Hepatocyte (in vitro differentiated cells): ENCODE results near the gene PCNT. TPM values are rescaled to one million over a fixed set of nuclear protein-coding genes. Genes with fewer than 3 reads are reported as not detected.
"Not testable (repeated sequence)": the region's sequence is repeated elsewhere in the genome, so short reads cannot be mapped to it uniquely, and the experiment has no call there.

Experiments
- DNase-seq: peaks from one replicate; pipeline ENCODE4 v3.0.0-alpha.2; 2016; ENCODE audit warnings: low spot score
- H2AFZ ChIP-seq: fragments of 200-600 bp; sonication (generic); 2 replicates; pipeline ENCODE4 v1.6.0; 2016; ENCODE audit warnings: antibody characterized with exemption, mild to moderate bottlenecking
- H3K27ac ChIP-seq: fragments of 200-600 bp; sonication (generic); 2 replicates; pipeline ENCODE4 v1.5.1; 2016; ENCODE audit warnings: mild to moderate bottlenecking
- H3K27me3 ChIP-seq: fragments of 200-600 bp; sonication (generic); 2 replicates; pipeline ENCODE4 v1.6.1; 2016
- H3K36me3 ChIP-seq: fragments of 200-600 bp; sonication (generic); replicated peaks from 2 replicates; pipeline ENCODE4 v1.5.1; 2016; ENCODE audit warnings: low read depth; ENCODE audit not compliant: insufficient read depth
- H3K4me1 ChIP-seq: fragments of 200-600 bp; sonication (generic); 2 replicates; pipeline ENCODE4 v1.5.1; 2016; ENCODE audit warnings: mild to moderate bottlenecking, moderate library complexity; ENCODE audit not compliant: insufficient read depth
- H3K4me2 ChIP-seq: fragments of 200-600 bp; sonication (generic); 2 replicates; pipeline ENCODE4 v1.6.0; 2016
- H3K4me3 ChIP-seq: fragments of 200-600 bp; sonication (generic); 2 replicates; pipeline ENCODE4 v1.5.1; 2016; ENCODE audit warnings: mild to moderate bottlenecking
- H3K79me2 ChIP-seq: fragments of 200-600 bp; sonication (generic); 2 replicates; pipeline ENCODE4 v1.6.0; 2017; ENCODE audit warnings: mild to moderate bottlenecking
- H3K9me2 ChIP-seq: fragments of 200-600 bp; sonication (generic); replicated peaks from 2 replicates; pipeline ENCODE4 v1.6.0; 2017; ENCODE audit warnings: mild to moderate bottlenecking; ENCODE audit not compliant: insufficient read depth
- H3K9me3 ChIP-seq: fragments of 200-600 bp; sonication (generic); 2 replicates; pipeline ENCODE4 v1.5.1; 2016; ENCODE audit warnings: low read depth, mild to moderate bottlenecking
- H4K20me1 ChIP-seq: fragments of 200-600 bp; sonication (generic); 2 replicates; pipeline ENCODE4 v1.6.0; 2016; ENCODE audit warnings: mild to moderate bottlenecking; ENCODE audit not compliant: insufficient read depth, poor library complexity, severe bottlenecking
- CTCF ChIP-seq: fragments of 200-600 bp; sonication (generic); IDR thresholded peaks from 2 replicates; pipeline ENCODE4 v1.5.1; 2016; ENCODE audit warnings: antibody characterized with exemption, mild to moderate bottlenecking; ENCODE audit not compliant: poor library complexity
- EZH2 ChIP-seq: fragments of 200-600 bp; sonication (generic); IDR thresholded peaks from 2 replicates; pipeline ENCODE4 v1.6.1; 2016; ENCODE audit warnings: antibody characterized with exemption, mild to moderate bottlenecking, borderline replicate concordance
- EZH2phosphoT487 ChIP-seq: fragments of 200-600 bp; sonication (generic); IDR thresholded peaks from one replicate; pipeline ENCODE4 v1.6.1; 2018; ENCODE audit warnings: antibody characterized with exemption, mild to moderate bottlenecking, low read depth, moderate library complexity; ENCODE audit not compliant: unreplicated experiment, severe bottlenecking
- whole genome bisulfite sequencing: methylation state at CpG from one replicate; pipeline ENCODE4 v1.1.6; 2016; ENCODE audit warnings: low lambda C conversion rate; ENCODE audit errors: missing lambda C conversion rate; 5-methylcytosine and 5-hydroxymethylcytosine counted together
- polyA plus RNA-seq: library from polyadenylated mRNA; unstranded; fragments of >200 nt; fragmentation: Nextera tagmentation; extraction: Ambion mirVana; gene quantifications from 2 replicates; pipeline ENCODE4 v1.2.1, GENCODE V29; 2016
- total RNA-seq: library from RNA; depleted of rRNA; stranded (reverse); fragments of >200 nt; gene quantifications from 2 replicates; pipeline ENCODE4 v1.2.3, GENCODE V29; 2014

Gene PCNT
- total and polyA plus RNA-seq, 2 experiments from 2014 or later: 11.5 to 14.3 TPM

GRCh38 chr21:46459356-46460112 is 135.6 kb downstream of the PCNT start:
- H3K4me2 ChIP-seq: peak overlapping the region; percentile 98
- H3K36me3 ChIP-seq: no peaks in the 10 kb centered on the region
- no peaks in the 10 kb centered on the region for H3K9me3 ChIP-seq
- peaks cover 9% of the 10 kb centered on the region for H3K4me1 ChIP-seq
- DNase-seq: peak; percentile 50
- WGBS: 13% methylated on average over 15 of the region's 41 CpGs
- H3K27me3 ChIP-seq: no peaks in the 10 kb centered on the region
- peak overlapping the region; percentile 93 for H2AFZ ChIP-seq
- H3K79me2 ChIP-seq: peaks cover 71% of the 10 kb centered on the region
- TF ChIP-seq EZH2: no peak
- no peak for TF ChIP-seq CTCF
- no peak for TF ChIP-seq EZH2phosphoT487
- H3K9me2 ChIP-seq: no peaks in the 10 kb centered on the region
- H4K20me1 ChIP-seq: no peaks in the 10 kb centered on the region
- H3K4me3 ChIP-seq: peak overlapping the region; percentile 93
- H3K27ac ChIP-seq: peak overlapping the region; percentile 83

GRCh38 chr21:46461909-46462308 is 138.0 kb downstream of the PCNT start:
- Histone ChIP-seq H3K9me2 (no peaks in the 10 kb centered on the region), H4K20me1 (no peaks in the 10 kb centered on the region), H3K4me3 (no peak overlapping the region), H3K27ac (no peak overlapping the region), H3K36me3 (no peaks in the 10 kb centered on the region), H3K9me3 (no peaks in the 10 kb centered on the region), H3K4me1 (peaks cover 9% of the 10 kb centered on the region), H3K79me2 (peaks cover 67% of the 10 kb centered on the region), H2AFZ (no peak overlapping the region), H3K4me2 (no peak overlapping the region), H3K27me3 (no peaks in the 10 kb centered on the region)
- WGBS: 87% methylated on average over 5 of the region's 5 CpGs
- DNase-seq: no peak
- TF ChIP-seq EZH2 (no peak), EZH2phosphoT487 (no peak), CTCF (no peak)

- H3K4me1 ChIP-seq, H4K20me1 ChIP-seq, H3K27me3 ChIP-seq, DNase-seq, H3K27ac ChIP-seq, H3K4me3 ChIP-seq, H3K4me2 ChIP-seq, H3K9me2 ChIP-seq, H3K36me3 ChIP-seq, H2AFZ ChIP-seq, H3K9me3 ChIP-seq: not testable (repeated sequence)
- 98% methylated on average over 6 of the region's 6 CpGs for WGBS
- peaks cover 44% of the 10 kb centered on the region for H3K79me2 ChIP-seq
Measured at GRCh38 chr21:46465153-46465552, 141.2 kb downstream of the PCNT start.

- no peaks in the 10 kb centered on the region for H3K9me2 ChIP-seq
- H3K4me3 ChIP-seq: no peak overlapping the region
- no peaks in the 10 kb centered on the region for H3K27me3 ChIP-seq
- H3K9me3 ChIP-seq: no peaks in the 10 kb centered on the region
- no peaks in the 10 kb centered on the region for H4K20me1 ChIP-seq
- H3K27ac ChIP-seq: no peak overlapping the region
- no peak overlapping the region for H3K4me2 ChIP-seq
- WGBS: 95% methylated on average over 3 of the region's 3 CpGs
- no peak for DNase-seq
- H2AFZ ChIP-seq: no peak overlapping the region
- TF ChIP-seq EZH2 (no peak), EZH2phosphoT487 (no peak), CTCF (no peak)
- H3K79me2 ChIP-seq: peaks cover 39% of the 10 kb centered on the region
- H3K36me3 ChIP-seq: no peaks in the 10 kb centered on the region
- no peaks in the 10 kb centered on the region for H3K4me1 ChIP-seq
Measured at GRCh38 chr21:46465651-46466050, 141.7 kb downstream of the PCNT start.
